ENCODE measurements around the gene GRHL3. TPM values are rescaled to one million over a fixed set of nuclear protein-coding genes. Genes with fewer than 3 reads are reported as not detected.

Gene GRHL3
- total and polyA plus RNA-seq, 7 donors: 0.23 to 0.63 TPM; not detected in 5

DNA sequence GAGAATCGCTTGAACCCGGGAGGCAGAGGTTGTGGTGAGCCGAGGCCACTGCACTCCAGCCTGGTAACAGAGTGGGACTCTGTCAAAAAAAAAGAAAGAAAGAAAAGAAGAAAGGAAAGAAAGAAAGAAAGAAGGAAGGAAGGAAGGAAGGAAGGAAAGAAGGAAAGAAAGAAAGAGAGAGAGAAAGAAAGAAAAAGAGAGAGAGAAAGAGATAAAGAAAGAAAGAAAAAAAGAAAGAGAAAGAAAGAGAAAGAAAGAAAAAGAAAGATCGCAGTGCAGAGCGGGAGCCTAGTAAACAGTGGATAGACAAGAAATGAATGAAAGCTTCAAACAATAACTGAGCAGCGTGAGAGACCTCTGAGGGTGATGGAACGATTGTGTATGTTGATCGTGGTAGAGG is 20.6 kb upstream of the GRHL3 start:
- H3K4me3 ChIP-seq: no peak overlapping the region
- H3K36me3 ChIP-seq: no peaks in the 10 kb centered on the region
- TF ChIP-seq CTCF (IDR thresholded peaks at IDR 0.05) (no peak), POLR2AphosphoS5 (IDR thresholded peaks at IDR 0.05) (no peak), EP300 (IDR thresholded peaks at IDR 0.05) (no peak), POLR2A (IDR thresholded peaks at IDR 0.05) (no peak)
- no peak for DNase-seq
- WGBS, 2 donors: 91 to 94% methylated on average over 8 of the region's 8 CpGs
- no peaks in the 10 kb centered on the region for H3K27me3 ChIP-seq
- intact Hi-C loops (cut with DNase I): no loop called here
- H3K4me1 ChIP-seq: peaks cover 0 to 31% (median 25%) of the 10 kb centered on the region in 4 donors
- H3K9me3 ChIP-seq: no peaks in the 10 kb centered on the region
- no peak overlapping the region for H3K27ac ChIP-seq

DNA sequence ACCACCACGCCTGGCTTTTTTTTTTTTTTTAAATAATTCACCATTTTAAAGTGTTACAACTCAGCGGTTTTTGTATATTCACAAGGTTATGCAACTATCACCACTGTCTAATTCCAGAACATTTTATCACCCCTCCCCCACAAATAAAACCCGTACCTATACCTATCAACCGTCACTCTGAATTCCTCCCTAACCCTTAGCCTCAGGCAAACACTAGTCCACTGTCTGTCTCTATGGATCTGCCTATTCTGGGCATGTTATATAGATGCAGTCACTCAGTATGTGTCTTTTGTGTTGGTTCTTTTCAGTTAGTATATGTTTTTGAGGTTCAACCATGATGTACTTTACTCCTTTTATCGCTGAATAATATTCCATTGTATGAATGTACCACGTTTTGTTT is 19.3 kb upstream of the GRHL3 start:
- TF ChIP-seq CTCF (IDR thresholded peaks at IDR 0.05) (no peak), EP300 (IDR thresholded peaks at IDR 0.05) (no peak)
- Histone ChIP-seq H3K4me3 (no peak overlapping the region), H3K27me3 (peaks cover 0 to 6% (median 0%) of the 10 kb centered on the region in 3 donors), H3K36me3 (no peaks in the 10 kb centered on the region), H3K9me3 (no peaks in the 10 kb centered on the region), H3K4me1 (peaks cover 0 to 19% (median 13%) of the 10 kb centered on the region in 4 donors), H3K27ac (no peak overlapping the region)
- intact Hi-C loops (cut with DNase I): no loop called here
- DNase-seq: no peak
- WGBS, 2 donors: 72 to 87% methylated on average over 6 of the region's 6 CpGs

- intact Hi-C loops (cut with DNase I): no loop called here
- Histone ChIP-seq H3K4me3 (no peak overlapping the region), H3K4me1 (peaks cover 0 to 8% (median 2%) of the 10 kb centered on the region in 4 donors), H3K36me3 (no peaks in the 10 kb centered on the region), H3K9me3 (no peaks in the 10 kb centered on the region), H3K27ac (peak overlapping the region in 1 of 4 donors; percentile 22), H3K27me3 (peaks cover 0 to 6% (median 0%) of the 10 kb centered on the region in 3 donors)
- WGBS, 2 donors: 69 to 77% methylated on average over 7 of the region's 7 CpGs
- DNase-seq: no peak
- TF ChIP-seq POLR2AphosphoS5 (IDR thresholded peaks at IDR 0.05) (no peak), EP300 (IDR thresholded peaks at IDR 0.05) (no peak), POLR2A (IDR thresholded peaks at IDR 0.05) (no peak), CTCF (IDR thresholded peaks at IDR 0.05) (no peak)
These were observed 18.0 kb upstream of the GRHL3 start for GRCh38 chr1:24300971-24301784.

- WGBS, 2 donors: 73 to 78% methylated on average over 4 of the region's 4 CpGs
- H3K4me1 ChIP-seq: peaks cover 0 to 8% (median 2%) of the 10 kb centered on the region in 4 donors
- H3K4me3 ChIP-seq: no peak overlapping the region
- intact Hi-C loops (cut with DNase I): no loop called here
- H3K27ac ChIP-seq: peak overlapping the region in 1 of 4 donors; percentile 22
- peaks cover 0 to 6% (median 0%) of the 10 kb centered on the region in 3 donors for H3K27me3 ChIP-seq
- no peaks in the 10 kb centered on the region for H3K36me3 ChIP-seq
- TF ChIP-seq CTCF (IDR thresholded peaks at IDR 0.05) (no peak), EP300 (IDR thresholded peaks at IDR 0.05) (no peak), POLR2AphosphoS5 (IDR thresholded peaks at IDR 0.05) (no peak), POLR2A (IDR thresholded peaks at IDR 0.05) (no peak)
- no peaks in the 10 kb centered on the region for H3K9me3 ChIP-seq
- no peak for DNase-seq
These were observed 17.4 kb upstream of the GRHL3 start for GRCh38 chr1:24301785-24302175.
